ENCODE results near the gene TSPAN19. TPM values are rescaled to one million over a fixed set of nuclear protein-coding genes. Genes with fewer than 3 reads are reported as not detected.

Gene TSPAN19
- total and polyA plus RNA-seq, 2 experiments from 2014 or later: 0.38 TPM; not detected in 1

DNA sequence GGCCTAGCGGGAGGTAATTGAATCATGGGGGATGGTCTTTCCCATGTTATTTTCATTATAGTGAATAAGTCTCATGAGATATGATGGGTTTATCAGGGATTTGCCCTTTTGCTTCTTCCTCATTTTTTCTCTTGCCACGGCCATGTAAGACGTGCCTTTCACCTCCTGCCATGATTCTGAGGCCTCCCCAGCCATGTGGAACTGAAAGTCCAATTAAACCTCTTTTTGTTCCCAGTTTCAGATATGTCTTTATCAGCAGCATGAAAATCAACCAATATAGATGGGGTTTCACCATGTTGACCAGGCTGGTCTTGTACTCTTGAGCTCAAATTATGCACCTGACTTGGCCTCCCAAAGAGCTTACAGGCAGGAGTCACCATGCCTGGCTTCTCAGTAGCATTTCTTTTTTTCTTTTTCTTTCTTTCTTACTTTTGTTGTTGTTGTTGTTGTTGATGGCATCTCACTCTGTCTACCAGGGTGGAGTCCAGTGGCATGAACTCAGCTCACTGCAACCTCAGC, 33.2 kb downstream of the TSPAN19 start:
- H3K4me3 ChIP-seq: no peak overlapping the region
- no peak overlapping the region for H3K9ac ChIP-seq
- no peak overlapping the region for H3K27ac ChIP-seq
- no peaks in the 10 kb centered on the region for H3K36me3 ChIP-seq (ENCODE audit: low read depth)
- H2AFZ ChIP-seq: no peak overlapping the region
- no peaks in the 10 kb centered on the region for H3K9me2 ChIP-seq (ENCODE audit: insufficient read depth)
- H4K20me1 ChIP-seq (ENCODE audit: insufficient read depth): no peaks in the 10 kb centered on the region
- 64 to 68% methylated on average over 3 of the region's 3 CpGs for WGBS, 2 experiments (ENCODE audit: low coverage in 1 of 2, low lambda C conversion rate in 2 of 2, missing lambda C conversion rate in 2 of 2)
- no peak overlapping the region for H3K4me2 ChIP-seq (ENCODE audit: unreplicated experiment)
- no peaks in the 10 kb centered on the region; the same call in 1 of the 2 replicates for H3K4me1 ChIP-seq (ENCODE audit: insufficient read depth)
- DNase-seq: no peak
- TF ChIP-seq EZH2phosphoT487 (IDR thresholded peaks at IDR 0.05; ENCODE audit: insufficient read depth, low read depth): no peak
- no peaks in the 10 kb centered on the region for H3F3A ChIP-seq (ENCODE audit: insufficient read depth)
- H3K79me2 ChIP-seq (ENCODE audit: insufficient read depth): no peaks in the 10 kb centered on the region
- in situ Hi-C loops (cut with MboI): no loop called here
- H3K27me3 ChIP-seq (replicated peaks; ENCODE audit: insufficient read depth): no peaks in the 10 kb centered on the region
- H3K9me3 ChIP-seq (ENCODE audit: low read depth): no peaks in the 10 kb centered on the region

DNA sequence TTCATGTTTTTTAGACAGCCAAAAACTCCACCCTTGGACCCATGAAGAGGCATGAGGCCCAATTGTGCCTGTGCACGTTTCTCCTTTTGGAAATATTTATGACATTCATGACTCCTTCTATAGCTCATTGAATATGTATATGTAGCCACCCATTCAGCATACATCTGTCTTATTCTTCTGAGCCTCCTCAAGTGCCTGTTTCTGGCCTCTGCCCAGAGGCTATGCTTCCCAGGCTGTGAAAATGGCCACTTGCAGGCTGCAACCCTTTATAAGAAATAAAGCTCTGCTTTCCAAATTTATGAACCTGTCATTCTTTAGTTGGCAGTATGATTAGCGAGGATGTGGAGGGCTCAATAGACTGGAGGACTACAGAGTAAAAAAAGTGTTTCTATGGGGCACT, 35.3 kb downstream of the TSPAN19 start:
- Histone ChIP-seq H3K36me3 (ENCODE audit: low read depth) (no peaks in the 10 kb centered on the region), H3K79me2 (ENCODE audit: insufficient read depth) (no peaks in the 10 kb centered on the region), H3K9ac (no peak overlapping the region), H3K27me3 (replicated peaks; ENCODE audit: insufficient read depth) (no peaks in the 10 kb centered on the region), H3K27ac (no peak overlapping the region), H3K4me3 (no peak overlapping the region), H3K4me1 (ENCODE audit: insufficient read depth) (no peaks in the 10 kb centered on the region), H3F3A (ENCODE audit: insufficient read depth) (no peaks in the 10 kb centered on the region), H3K9me3 (ENCODE audit: low read depth) (no peaks in the 10 kb centered on the region), H4K20me1 (ENCODE audit: insufficient read depth) (no peaks in the 10 kb centered on the region), H3K9me2 (ENCODE audit: insufficient read depth) (no peaks in the 10 kb centered on the region), H2AFZ (no peak overlapping the region), H3K4me2 (ENCODE audit: unreplicated experiment) (no peak overlapping the region)
- DNase-seq: no peak
- no peak for TF ChIP-seq EZH2 (IDR thresholded peaks at IDR 0.05; ENCODE audit: insufficient read depth, poor library complexity, severe bottlenecking)
- TF ChIP-seq EZH2phosphoT487 (IDR thresholded peaks at IDR 0.05; ENCODE audit: insufficient read depth, low read depth): no peak
- WGBS, 2 experiments (ENCODE audit: low coverage in 1 of 2, low lambda C conversion rate in 2 of 2, missing lambda C conversion rate in 2 of 2): 27% methylated on average over 2 of the region's 2 CpGs
- in situ Hi-C loops (cut with MboI): no loop called here

DNA sequence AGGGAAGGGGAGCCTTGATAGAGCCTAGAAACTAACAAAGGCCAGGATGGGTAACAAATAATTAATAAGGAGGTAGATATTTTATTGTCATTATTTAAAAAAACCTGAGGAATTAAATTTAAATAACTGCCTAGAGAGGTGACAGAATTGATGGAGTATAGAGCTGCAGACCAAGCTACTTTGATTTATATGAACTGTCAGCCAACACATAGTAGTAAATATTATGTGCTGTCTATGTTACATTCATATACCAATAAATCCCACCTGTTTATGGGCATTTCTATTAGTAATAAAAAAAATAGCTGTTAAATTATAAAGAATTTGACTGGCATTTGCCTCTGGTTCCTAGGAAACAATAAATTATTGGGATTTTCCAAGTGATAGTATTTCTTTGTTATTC, 37.7 kb downstream of the TSPAN19 start:
- Histone ChIP-seq H3K9me2 (ENCODE audit: insufficient read depth) (no peaks in the 10 kb centered on the region; the same call in 1 of the 2 replicates), H3K4me1 (ENCODE audit: insufficient read depth) (peaks cover 4% of the 10 kb centered on the region; the same call in 1 of the 2 replicates), H3F3A (ENCODE audit: insufficient read depth) (no peaks in the 10 kb centered on the region), H3K9me3 (ENCODE audit: low read depth) (no peaks in the 10 kb centered on the region), H4K20me1 (ENCODE audit: insufficient read depth) (no peaks in the 10 kb centered on the region), H3K79me2 (ENCODE audit: insufficient read depth) (no peaks in the 10 kb centered on the region), H3K27me3 (replicated peaks; ENCODE audit: insufficient read depth) (no peaks in the 10 kb centered on the region), H3K4me3 (no peak overlapping the region), H2AFZ (no peak overlapping the region), H3K27ac (no peak overlapping the region), H3K4me2 (ENCODE audit: unreplicated experiment) (no peak overlapping the region), H3K36me3 (ENCODE audit: low read depth) (no peaks in the 10 kb centered on the region), H3K9ac (no peak overlapping the region)
- no peak for DNase-seq
- in situ Hi-C loops (cut with MboI): no loop called here
- no peak for TF ChIP-seq EZH2phosphoT487 (IDR thresholded peaks at IDR 0.05; ENCODE audit: insufficient read depth, low read depth)
- TF ChIP-seq EZH2 (IDR thresholded peaks at IDR 0.05; ENCODE audit: insufficient read depth, poor library complexity, severe bottlenecking): no peak

DNA sequence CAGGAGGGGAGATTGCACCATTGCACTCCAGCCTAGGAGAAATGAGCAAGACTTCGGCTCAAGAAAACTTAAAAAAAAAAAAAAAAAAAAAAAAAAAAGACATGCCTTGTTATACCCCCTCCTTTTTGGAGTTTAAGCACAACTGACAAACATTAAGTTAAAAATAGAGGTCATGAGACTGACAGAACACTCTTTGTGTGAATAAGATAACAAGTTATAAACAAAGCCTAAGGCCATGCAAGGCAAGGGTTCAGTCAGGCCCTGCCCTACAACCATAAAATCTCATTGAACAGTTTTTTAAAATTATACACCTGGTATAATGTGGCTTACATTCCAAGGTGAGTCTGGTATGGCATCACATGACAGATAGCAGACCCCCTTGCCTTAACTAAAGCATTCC, 39.3 kb downstream of the TSPAN19 start:
- no peak overlapping the region for H3K4me3 ChIP-seq
- no peaks in the 10 kb centered on the region for H3K9me3 ChIP-seq (ENCODE audit: low read depth)
- H3K27ac ChIP-seq: no peak overlapping the region
- H3K4me1 ChIP-seq (ENCODE audit: insufficient read depth): peaks cover 4% of the 10 kb centered on the region; the same call in 1 of the 2 replicates
- no peak for DNase-seq
- 71 to 76% methylated on average over 1 of the region's 1 CpG for WGBS, 2 experiments (ENCODE audit: low coverage in 1 of 2, low lambda C conversion rate in 2 of 2, missing lambda C conversion rate in 2 of 2)
- no peak overlapping the region for H3K9ac ChIP-seq
- TF ChIP-seq EZH2phosphoT487 (IDR thresholded peaks at IDR 0.05; ENCODE audit: insufficient read depth, low read depth): no peak
- no peak for TF ChIP-seq EZH2 (IDR thresholded peaks at IDR 0.05; ENCODE audit: insufficient read depth, poor library complexity, severe bottlenecking)
- H3K36me3 ChIP-seq (ENCODE audit: low read depth): no peaks in the 10 kb centered on the region
- H3F3A ChIP-seq (ENCODE audit: insufficient read depth): no peaks in the 10 kb centered on the region
- H3K79me2 ChIP-seq (ENCODE audit: insufficient read depth): no peaks in the 10 kb centered on the region
- no peak overlapping the region for H2AFZ ChIP-seq
- no peaks in the 10 kb centered on the region; the same call in 1 of the 2 replicates for H3K9me2 ChIP-seq (ENCODE audit: insufficient read depth)
- no peaks in the 10 kb centered on the region for H4K20me1 ChIP-seq (ENCODE audit: insufficient read depth)
- in situ Hi-C loops (cut with MboI): no loop called here
- no peak overlapping the region for H3K4me2 ChIP-seq (ENCODE audit: unreplicated experiment)
- no peaks in the 10 kb centered on the region for H3K27me3 ChIP-seq (replicated peaks; ENCODE audit: insufficient read depth)

DNA sequence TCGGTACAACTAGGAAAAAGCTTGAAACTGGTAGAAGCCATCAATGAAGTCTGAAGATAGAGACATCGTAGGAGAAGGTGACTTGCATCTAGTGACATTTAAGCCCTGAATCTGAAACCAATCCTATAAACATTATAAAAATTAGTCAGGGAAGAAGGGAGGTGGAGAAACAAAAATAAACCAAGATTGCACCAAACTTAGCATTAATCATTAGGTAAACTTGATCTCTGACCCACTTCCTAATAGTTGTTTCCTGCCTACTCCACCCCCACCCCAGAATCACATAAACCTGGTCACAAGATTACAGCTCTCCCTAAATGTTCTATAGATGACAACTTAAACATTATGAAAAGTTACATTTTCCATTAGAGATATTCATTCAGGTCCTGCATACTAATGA, 40.4 kb downstream of the TSPAN19 start:
- no peak overlapping the region for H3K9ac ChIP-seq
- H3K79me2 ChIP-seq (ENCODE audit: insufficient read depth): no peaks in the 10 kb centered on the region
- TF ChIP-seq EZH2phosphoT487 (IDR thresholded peaks at IDR 0.05; ENCODE audit: insufficient read depth, low read depth) (no peak), EZH2 (IDR thresholded peaks at IDR 0.05; ENCODE audit: insufficient read depth, poor library complexity, severe bottlenecking) (no peak)
- H3K4me2 ChIP-seq (ENCODE audit: unreplicated experiment): no peak overlapping the region
- H4K20me1 ChIP-seq (ENCODE audit: insufficient read depth): no peaks in the 10 kb centered on the region
- H3K4me1 ChIP-seq (ENCODE audit: insufficient read depth): peaks cover 4% of the 10 kb centered on the region; the same call in 1 of the 2 replicates
- H3F3A ChIP-seq (ENCODE audit: insufficient read depth): no peaks in the 10 kb centered on the region
- in situ Hi-C loops (cut with MboI): no loop called here
- 75 to 80% methylated on average over 2 of the region's 2 CpGs for whole genome bisulfite sequencing, 2 experiments (ENCODE audit: low coverage in 1 of 2, low lambda C conversion rate in 2 of 2, missing lambda C conversion rate in 2 of 2)
- H3K9me3 ChIP-seq (ENCODE audit: low read depth): no peaks in the 10 kb centered on the region
- no peaks in the 10 kb centered on the region; the same call in 1 of the 2 replicates for H3K9me2 ChIP-seq (ENCODE audit: insufficient read depth)
- no peak overlapping the region for H3K27ac ChIP-seq
- H2AFZ ChIP-seq: peak overlapping the region; percentile 35; the same call in 1 of the 2 replicates
- H3K36me3 ChIP-seq (ENCODE audit: low read depth): no peaks in the 10 kb centered on the region
- H3K4me3 ChIP-seq: no peak overlapping the region
- DNase-seq: no peak
- no peaks in the 10 kb centered on the region for H3K27me3 ChIP-seq (replicated peaks; ENCODE audit: insufficient read depth)
